ENCODE measurements around the gene BSPRY.

BSPRY gene

GRCh38 chr9:113349445-113350094 is at the start of gene BSPRY:
Gene BSPRY (plus strand): TSS chr9:113349541. CDS start chr9:113349580, 39 bp downstream.
- peak; percentile 70 for DNase-seq

- no peak for DNase-seq
Observed at GRCh38 chr9:113299800-113300292, 49.5 kb upstream of the BSPRY start.

- no peak for DNase-seq
Observed at GRCh38 chr9:113301548-113301947, 47.8 kb upstream of the BSPRY start.

DNA sequence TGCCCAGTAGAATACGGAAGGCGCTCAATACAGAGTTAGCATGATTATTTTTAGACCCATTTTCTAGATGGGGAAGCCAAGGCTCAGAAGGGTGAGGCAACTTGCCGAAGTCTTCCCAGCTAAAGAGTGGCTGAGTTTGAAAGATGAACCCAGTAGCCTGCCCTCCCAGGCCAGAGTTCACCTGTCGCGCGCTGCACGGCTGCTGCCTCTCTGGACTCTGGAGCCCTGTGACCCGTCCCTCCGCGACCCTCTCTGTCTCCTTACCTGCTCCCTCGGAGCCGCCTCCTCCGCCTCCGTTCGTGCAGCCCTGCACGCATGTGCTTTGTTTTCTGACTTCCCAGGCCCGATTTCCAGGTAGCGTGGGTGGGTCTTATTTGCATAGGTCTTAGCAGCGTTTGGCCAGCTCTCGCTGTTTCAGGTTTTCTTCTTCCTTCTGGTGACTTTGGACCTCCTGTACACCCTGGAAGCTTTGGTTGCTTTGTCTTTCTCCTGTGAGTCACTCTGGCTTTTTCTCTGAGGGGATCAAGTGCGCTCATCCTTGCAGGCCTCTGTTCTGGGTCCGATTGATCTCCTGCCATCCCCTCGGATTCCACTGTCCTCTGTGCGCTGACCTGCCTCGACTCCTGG is 46.4 kb upstream of the BSPRY start, which contains the start of gene RNF183:
RNF183 (minus strand) TSS at position 585 of the 627 bp plus-strand sequence. CDS start 5,192 bp downstream, outside the sequence.
- no peak for DNase-seq

DNA sequence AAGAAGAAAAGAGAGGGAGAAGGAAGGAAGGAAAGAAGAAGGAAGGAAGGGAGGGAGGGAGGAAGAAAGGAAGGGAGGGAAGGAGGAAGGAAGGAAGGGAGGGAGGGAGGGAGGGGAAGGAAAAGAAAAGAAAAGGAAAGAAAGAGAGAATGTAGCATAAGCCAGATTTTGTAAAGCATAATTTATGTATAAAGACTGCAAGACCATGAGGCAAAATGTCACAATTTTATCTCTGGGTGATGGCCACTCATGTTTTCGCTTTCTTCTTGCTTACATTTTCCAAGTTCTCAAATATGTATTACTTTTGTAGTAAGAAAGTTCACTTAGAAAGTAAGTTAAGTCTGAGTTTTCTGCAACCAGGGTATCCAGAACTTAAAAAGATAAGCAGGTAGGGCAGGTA is 42.8 kb upstream of the BSPRY start:
- DNase-seq, result no peak

DNA sequence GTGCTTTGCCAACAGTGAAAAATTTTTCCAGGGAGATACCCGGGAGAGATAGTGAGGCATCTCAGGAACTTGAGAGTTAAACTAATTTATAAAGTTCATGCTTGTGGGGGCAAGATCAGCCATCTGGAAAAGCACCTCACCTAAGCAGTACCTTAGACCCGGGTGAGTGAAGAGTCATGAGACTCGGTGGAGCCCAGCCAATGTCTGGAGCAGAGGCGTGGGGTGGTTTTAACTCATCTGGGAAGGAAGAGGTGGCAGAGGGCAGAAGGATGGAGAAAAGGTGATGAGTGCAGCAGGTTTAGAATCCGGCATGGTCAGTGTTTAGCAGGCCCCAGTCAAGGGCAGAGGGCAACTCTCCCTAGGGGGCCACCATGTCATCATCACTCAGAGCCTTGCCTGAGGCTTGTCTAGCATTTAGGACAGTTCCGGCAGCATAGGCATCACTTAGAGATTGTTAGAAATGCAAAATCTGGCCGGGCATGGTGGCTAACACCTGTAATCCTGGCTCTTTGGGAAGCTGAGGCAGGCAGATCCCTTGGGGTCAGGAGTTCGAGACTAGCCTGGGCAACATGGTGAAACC is 41.9 kb upstream of the BSPRY start:
- DNase-seq, result no peak

DNA sequence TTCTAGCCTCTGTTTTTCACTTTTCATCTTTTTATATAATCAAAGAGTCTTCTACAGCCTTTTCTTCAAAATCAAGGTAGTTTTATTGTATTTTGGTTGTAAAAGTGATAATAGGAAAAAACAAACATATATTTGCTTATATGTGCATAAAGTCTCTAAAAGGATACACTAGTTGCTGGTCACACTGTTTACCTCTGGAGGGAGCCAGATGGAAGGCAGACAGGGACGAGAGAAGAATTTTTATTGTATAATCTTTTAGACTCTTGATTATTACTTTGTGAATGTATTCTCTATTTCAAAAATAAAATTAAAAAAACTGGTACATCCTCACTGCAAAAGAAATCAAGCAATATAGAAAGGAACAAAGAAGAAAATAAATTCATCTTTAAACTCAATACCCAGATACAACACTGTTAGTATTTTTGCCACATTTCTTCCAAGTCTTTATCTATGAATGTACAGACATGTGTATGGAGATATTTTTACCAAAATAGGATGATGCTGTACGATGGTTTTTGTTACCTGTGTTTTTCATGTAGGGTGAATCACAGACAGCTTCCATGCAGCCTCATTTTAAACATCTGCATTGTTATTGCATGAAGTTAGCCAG is 40.0 kb upstream of the BSPRY start:
- DNase-seq, result no peak

GRCh38 chr9:113310538-113310937 is 38.8 kb upstream of the BSPRY start:
- no peak for DNase-seq

DNA sequence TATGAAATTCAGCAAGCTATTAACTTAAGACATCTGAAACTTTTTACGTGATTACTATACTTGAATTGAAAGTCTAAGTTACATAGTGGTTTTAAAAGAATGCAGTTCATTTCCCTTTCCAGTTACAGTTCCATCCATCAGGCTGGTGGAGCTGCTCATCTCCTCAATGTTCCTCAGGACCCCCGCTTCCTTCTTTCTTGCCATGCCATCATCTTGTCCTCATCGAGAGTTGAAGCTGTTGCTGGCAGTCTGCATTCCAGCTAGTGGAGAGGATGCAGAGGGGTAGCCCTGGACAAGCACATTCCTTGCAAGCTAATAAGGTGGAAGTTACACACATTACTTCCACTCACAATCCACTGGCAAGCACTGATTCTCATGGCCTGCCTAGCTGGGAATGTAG is 37.4 kb upstream of the BSPRY start:
- no peak for DNase-seq

GRCh38 chr9:113313261-113313660 is 36.1 kb upstream of the BSPRY start:
- no peak for DNase-seq

DNA sequence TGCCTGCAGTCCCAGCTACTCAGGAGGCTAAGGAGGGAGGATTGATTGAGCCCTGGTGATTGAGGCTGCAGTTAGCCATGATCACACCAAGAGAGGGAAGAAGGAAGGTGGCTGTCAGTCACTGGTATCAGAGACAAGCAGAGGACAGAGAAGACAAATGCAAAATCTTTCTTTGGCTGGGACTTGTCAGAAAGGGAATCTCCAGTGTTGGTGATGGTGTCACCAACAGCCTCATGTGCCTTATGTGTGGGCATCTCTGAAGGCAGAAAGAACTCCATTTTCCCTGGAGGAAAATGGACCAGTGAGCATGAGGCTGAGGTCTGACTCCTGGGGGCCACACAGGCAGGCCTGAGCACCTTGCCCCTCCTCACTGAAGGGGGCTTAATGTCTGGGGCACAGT is 34.1 kb upstream of the BSPRY start:
- no peak for DNase-seq

DNA sequence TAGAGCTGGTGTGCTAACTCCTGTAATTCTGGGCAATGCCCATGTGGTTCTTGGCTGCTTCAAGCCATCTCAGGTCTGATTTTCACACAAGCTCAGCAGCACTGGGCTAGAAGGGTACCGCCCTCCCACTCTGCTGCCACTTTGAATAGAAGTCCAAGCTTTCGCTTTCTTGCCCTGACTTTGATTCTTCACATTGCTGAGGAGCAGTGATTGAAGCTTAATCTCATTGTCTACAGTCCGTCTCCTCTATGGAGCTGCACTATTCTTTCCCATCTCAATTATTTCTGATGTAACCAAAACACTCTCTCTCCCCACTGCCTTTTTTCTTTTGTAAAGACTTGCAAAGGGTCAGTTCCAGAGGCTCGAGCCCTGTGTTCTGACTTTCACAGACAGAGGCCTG is 33.3 kb upstream of the BSPRY start:
- DNase-seq, result no peak

GRCh38 chr9:113317777-113318176 is 31.6 kb upstream of the BSPRY start:
- DNase-seq, result no peak

- DNase-seq, result no peak
Observed at GRCh38 chr9:113319054-113319453, 30.3 kb upstream of the BSPRY start.

GRCh38 chr9:113320051-113320450 is 29.3 kb upstream of the BSPRY start:
- no peak for DNase-seq

- DNase-seq, result no peak
Observed at GRCh38 chr9:113322671-113323070, 26.7 kb upstream of the BSPRY start.

DNA sequence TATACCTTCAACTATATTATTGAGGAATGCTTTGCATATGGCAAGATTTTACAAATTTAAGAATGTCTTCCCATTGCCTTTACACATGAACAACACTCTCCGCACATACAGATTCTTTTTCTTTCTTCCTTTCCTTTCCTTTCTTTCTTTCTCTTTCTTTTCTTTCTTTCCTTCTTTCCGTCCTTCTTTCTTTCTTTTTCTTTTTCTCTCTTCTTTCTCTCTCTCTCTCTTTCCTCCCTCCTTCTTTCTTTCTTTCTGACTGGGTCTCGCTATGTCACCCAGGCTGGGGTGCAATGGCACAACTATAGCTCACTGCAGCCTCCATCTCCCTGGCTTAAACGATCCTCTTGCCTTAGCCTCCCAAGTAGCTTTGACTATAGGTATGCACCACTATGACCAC is 23.1 kb upstream of the BSPRY start:
- no peak for DNase-seq

- DNase-seq, result no peak
Observed at GRCh38 chr9:113328045-113328782, 21.1 kb upstream of the BSPRY start.

DNA sequence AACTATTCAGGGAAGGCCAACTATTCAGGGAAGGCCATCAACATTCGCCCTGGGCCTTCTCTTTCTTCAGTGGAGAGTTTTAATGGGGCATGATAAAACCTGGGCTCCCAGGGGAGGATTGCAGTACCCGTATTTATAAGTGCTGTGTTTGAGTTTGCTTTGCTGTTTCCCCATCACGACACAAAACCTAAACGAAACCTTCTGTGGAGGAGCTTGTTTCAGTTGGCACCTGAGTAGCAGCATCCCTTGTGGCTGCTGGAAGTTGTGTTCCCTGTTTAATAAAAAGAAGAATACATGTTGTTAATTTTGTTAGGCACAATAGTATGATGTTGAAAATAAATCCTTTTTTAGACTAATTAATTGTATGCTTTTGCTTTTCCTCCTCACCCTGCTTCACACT is 17.6 kb upstream of the BSPRY start:
- no peak for DNase-seq

GRCh38 chr9:113337714-113338113 is 11.6 kb upstream of the BSPRY start:
- DNase-seq, result no peak

GRCh38 chr9:113340011-113340699 is 9.2 kb upstream of the BSPRY start, which contains the start of gene WDR31:
Gene WDR31 (minus strand): TSS chr9:113340275. CDS start chr9:113332022, 8,253 bp downstream.
- DNase-seq, result peak; percentile 93

DNA sequence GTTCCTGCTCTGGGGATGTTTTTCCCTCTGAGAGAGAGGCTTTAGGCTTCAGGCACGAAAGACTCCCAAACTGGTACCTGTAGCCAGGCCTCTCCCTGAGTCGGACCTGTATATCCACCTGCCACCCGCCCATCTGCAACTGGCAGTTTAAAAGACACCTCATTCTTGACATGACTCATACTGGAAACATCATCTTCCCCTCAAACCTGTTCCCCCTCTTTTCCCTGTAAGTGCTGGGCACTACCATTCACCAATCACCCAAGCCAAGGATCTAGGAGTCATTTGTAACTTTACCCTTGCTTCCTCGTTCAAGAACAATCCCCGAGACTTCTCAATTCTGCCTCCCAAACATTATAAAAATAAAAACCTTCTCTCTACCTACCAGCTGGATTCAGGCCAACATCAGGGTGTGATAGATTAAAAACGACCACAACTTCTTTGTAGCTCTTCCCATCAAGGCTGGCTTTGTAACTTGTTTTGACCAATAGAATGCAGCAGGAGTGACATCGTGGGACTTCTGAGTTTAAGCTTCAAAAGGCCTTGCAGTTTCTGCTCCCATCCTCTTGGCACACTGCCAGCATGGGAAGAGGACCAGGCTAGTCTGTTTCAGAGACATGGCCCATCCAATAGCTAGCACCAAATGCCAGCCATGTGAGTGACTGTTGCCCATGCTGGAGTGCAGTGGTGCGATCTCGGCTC is 7.5 kb upstream of the BSPRY start:
- no peak for DNase-seq
